Astrocyte (in vitro differentiated cells and primary cell): ENCODE measurements around the gene PTPRF. TPM values are rescaled to one million over a fixed set of nuclear protein-coding genes. Genes with fewer than 3 reads are reported as not detected.

ENCODE experiments used
- DNase-seq: peaks from one replicate; pipeline ENCODE4 v3.0.0-alpha.2; 2010; ENCODE audit warnings: low read depth
- FAIRE-seq: peaks from 2 replicates; lab custom pipeline; 2011; peaks lifted over from hg19 to GRCh38; lab: Jason Lieb, UNC
- H2AFZ ChIP-seq: 2 replicates; pipeline ENCODE4 v1.6.0; 2012; ENCODE audit warnings: low read depth, low read length, inconsistent platforms
- H3K27ac ChIP-seq: 2 replicates; pipeline ENCODE4 v1.5.1; 2011; ENCODE audit warnings: low read depth, low read length, inconsistent platforms
- H3K27me3 ChIP-seq: 2 replicates; pipeline ENCODE4 v1.6.0; 2011; ENCODE audit warnings: low read length, inconsistent platforms; ENCODE audit not compliant: insufficient read depth
- H3K36me3 ChIP-seq: 2 replicates; pipeline ENCODE4 v1.5.1; 2011; ENCODE audit warnings: low read length, inconsistent platforms; ENCODE audit not compliant: insufficient read depth
- H3K4me1 ChIP-seq: 2 replicates; pipeline ENCODE4 v1.5.1; 2011; ENCODE audit warnings: low read length, inconsistent platforms; ENCODE audit not compliant: insufficient read depth
- H3K4me2 ChIP-seq: 2 replicates; pipeline ENCODE4 v1.6.0; 2012; ENCODE audit warnings: low read length, inconsistent platforms
- H3K4me3 ChIP-seq: 2 replicates; pipeline ENCODE4 v1.5.1; 2011; ENCODE audit warnings: low read depth, mild to moderate bottlenecking, low read length, inconsistent platforms; ENCODE audit not compliant: insufficient read depth
- H3K79me2 ChIP-seq: 2 replicates; pipeline ENCODE4 v1.6.0; 2012; ENCODE audit warnings: mild to moderate bottlenecking, low read length, inconsistent platforms; ENCODE audit not compliant: insufficient read depth
- H3K9ac ChIP-seq: 2 replicates; pipeline ENCODE4 v1.6.0; 2012; ENCODE audit warnings: mild to moderate bottlenecking, low read length, inconsistent platforms
- H3K9me3 ChIP-seq: 2 replicates; pipeline ENCODE4 v1.5.1; 2012; ENCODE audit warnings: low read depth, mild to moderate bottlenecking, low read length, inconsistent platforms; ENCODE audit not compliant: insufficient read depth
- H4K20me1 ChIP-seq: 2 replicates; pipeline ENCODE4 v1.6.0; 2012; ENCODE audit warnings: low read length, inconsistent platforms; ENCODE audit not compliant: insufficient read depth
- H3K27ac Mint-ChIP-seq: one replicate; pipeline ENCODE4 v1.8.0; 2021; ENCODE audit warnings: mild to moderate bottlenecking, mixed read lengths; ENCODE audit not compliant: unreplicated experiment
- H3K27me3 Mint-ChIP-seq: one replicate; pipeline ENCODE4 v1.8.0; 2021; ENCODE audit warnings: low read depth, mixed read lengths; ENCODE audit not compliant: unreplicated experiment
- H3K36me3 Mint-ChIP-seq: one replicate; pipeline ENCODE4 v1.8.0; 2021; ENCODE audit warnings: low read depth, mixed read lengths; ENCODE audit not compliant: unreplicated experiment
- H3K4me1 Mint-ChIP-seq: one replicate; pipeline ENCODE4 v1.8.0; 2021; ENCODE audit warnings: low read depth, mixed read lengths; ENCODE audit not compliant: unreplicated experiment
- H3K4me3 Mint-ChIP-seq: one replicate; pipeline ENCODE4 v1.8.0; 2021; ENCODE audit warnings: mild to moderate bottlenecking, moderate library complexity, mixed read lengths; ENCODE audit not compliant: unreplicated experiment
- H3K9me3 Mint-ChIP-seq: one replicate; pipeline ENCODE4 v1.8.0; 2021; ENCODE audit warnings: mild to moderate bottlenecking, mixed read lengths; ENCODE audit not compliant: unreplicated experiment
- CTCF ChIP-seq: IDR thresholded peaks from 2 replicates; pipeline ENCODE4 v1.5.1; 2011; ENCODE audit warnings: low read depth, mild to moderate bottlenecking, inconsistent platforms, low read length, moderate library complexity; ENCODE audit not compliant: insufficient read depth
- EZH2 ChIP-seq: IDR thresholded peaks from 2 replicates; pipeline ENCODE4 v1.6.1; 2012; ENCODE audit warnings: mild to moderate bottlenecking, low read length, inconsistent platforms; ENCODE audit not compliant: insufficient read depth
- total RNA-seq: library from RNA; stranded (reverse); gene quantifications from 2 replicates; pipeline ENCODE4 v1.2.1, GENCODE V29; 2021

The PTPRF gene
- total RNA-seq, 1 donor from 2014 or later: 275 TPM

GRCh38 chr1:43577655-43578542 lies 47.2 kb downstream of the PTPRF start:
- H3K9ac ChIP-seq: no peak overlapping the region
- no peak overlapping the region for H2AFZ ChIP-seq
- peaks cover 1% of the 10 kb centered on the region for H3K9me3 Mint-ChIP-seq
- no peaks in the 10 kb centered on the region for H3K79me2 ChIP-seq
- H3K9me3 ChIP-seq: no peaks in the 10 kb centered on the region
- H3K27me3 ChIP-seq: no peaks in the 10 kb centered on the region
- H4K20me1 ChIP-seq: no peaks in the 10 kb centered on the region
- H3K27ac Mint-ChIP-seq: no peak overlapping the region
- H3K4me3 ChIP-seq: no peak overlapping the region
- no peak overlapping the region for H3K27ac ChIP-seq
- H3K4me1 Mint-ChIP-seq: peaks cover 20% of the 10 kb centered on the region
- peaks cover 12% of the 10 kb centered on the region for H3K4me1 ChIP-seq
- H3K4me2 ChIP-seq: no peak overlapping the region
- FAIRE-seq (no peak), DNase-seq (no peak)
- H3K4me3 Mint-ChIP-seq: no peak overlapping the region
- TF ChIP-seq EZH2: no peak
- no peak for TF ChIP-seq CTCF
- H3K27me3 Mint-ChIP-seq: no peaks in the 10 kb centered on the region
- H3K36me3 Mint-ChIP-seq: peaks cover 37% of the 10 kb centered on the region
- peaks cover 7% of the 10 kb centered on the region for H3K36me3 ChIP-seq

GRCh38 chr1:43580039-43580438 lies 49.4 kb downstream of the PTPRF start:
- no peak overlapping the region for H3K9ac ChIP-seq
- H3K4me2 ChIP-seq: no peak overlapping the region
- no peaks in the 10 kb centered on the region for H3K27me3 ChIP-seq
- H3K27me3 Mint-ChIP-seq: no peaks in the 10 kb centered on the region
- H3K9me3 Mint-ChIP-seq: peaks cover 3% of the 10 kb centered on the region
- peaks cover 21% of the 10 kb centered on the region for H3K4me1 Mint-ChIP-seq
- no peak overlapping the region for H3K4me3 Mint-ChIP-seq
- no peak overlapping the region for H3K4me3 ChIP-seq
- FAIRE-seq (no peak), DNase-seq (no peak)
- TF ChIP-seq EZH2 (no peak), CTCF (no peak)
- peaks cover 7% of the 10 kb centered on the region for H3K36me3 ChIP-seq
- H3K4me1 ChIP-seq: peaks cover 12% of the 10 kb centered on the region
- H3K9me3 ChIP-seq: no peaks in the 10 kb centered on the region
- no peaks in the 10 kb centered on the region for H4K20me1 ChIP-seq
- H3K27ac Mint-ChIP-seq: peak overlapping the region; percentile 55
- H2AFZ ChIP-seq: no peak overlapping the region
- H3K79me2 ChIP-seq: no peaks in the 10 kb centered on the region
- H3K27ac ChIP-seq: no peak overlapping the region
- H3K36me3 Mint-ChIP-seq: peaks cover 38% of the 10 kb centered on the region

GRCh38 chr1:43582162-43582566 lies 51.5 kb downstream of the PTPRF start:
- H3K27me3 Mint-ChIP-seq: no peaks in the 10 kb centered on the region
- Histone ChIP-seq H3K9me3 (no peaks in the 10 kb centered on the region), H2AFZ (no peak overlapping the region), H3K27ac (peak overlapping the region; percentile 41), H3K9ac (no peak overlapping the region), H3K36me3 (peaks cover 7% of the 10 kb centered on the region), H3K4me1 (peaks cover 12% of the 10 kb centered on the region), H3K79me2 (no peaks in the 10 kb centered on the region), H3K27me3 (no peaks in the 10 kb centered on the region), H4K20me1 (peaks cover 8% of the 10 kb centered on the region), H3K4me2 (peak overlapping the region; percentile 9), H3K4me3 (no peak overlapping the region)
- peak overlapping the region; percentile 60 for H3K4me3 Mint-ChIP-seq
- DNase-seq (peak; percentile 95), FAIRE-seq (peak; percentile 87)
- H3K27ac Mint-ChIP-seq: peak overlapping the region; percentile 85
- peaks cover 3% of the 10 kb centered on the region for H3K9me3 Mint-ChIP-seq
- peaks cover 37% of the 10 kb centered on the region for H3K36me3 Mint-ChIP-seq
- TF ChIP-seq CTCF (no peak), EZH2 (no peak)
- peaks cover 21% of the 10 kb centered on the region for H3K4me1 Mint-ChIP-seq
